T-helper 9 cell (primary cell): ENCODE data around the gene SMIM14.
"Not testable (repeated sequence)": the region's sequence is repeated elsewhere in the genome, so short reads cannot be mapped to it uniquely, and the experiment has no call there.

Experiments used
- DNase-seq: peaks from one replicate; pipeline ENCODE4 v3.0.0-alpha.2; 2020

Gene SMIM14

DNA sequence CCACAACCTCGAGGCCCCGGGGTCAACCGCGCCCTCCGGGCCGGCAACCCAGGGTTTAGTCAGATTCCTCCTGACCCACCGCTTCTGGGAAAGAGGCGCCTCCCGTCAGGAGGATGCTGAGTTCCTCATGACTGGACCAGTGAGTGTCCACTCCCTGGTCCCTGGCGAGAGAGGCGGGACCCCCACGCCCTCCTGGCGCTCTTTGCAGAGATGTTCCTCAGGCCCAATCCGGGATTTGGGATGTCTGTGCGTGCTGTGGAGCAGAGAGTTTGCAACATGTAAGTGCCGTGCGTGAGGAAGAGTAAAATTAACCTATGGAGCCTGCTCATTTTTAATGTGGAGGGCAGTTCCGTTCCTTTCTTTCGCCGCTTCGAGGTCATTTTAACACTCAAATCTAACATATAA lies 110.6 kb downstream of the SMIM14 start:
- DNase-seq: no peak

DNA sequence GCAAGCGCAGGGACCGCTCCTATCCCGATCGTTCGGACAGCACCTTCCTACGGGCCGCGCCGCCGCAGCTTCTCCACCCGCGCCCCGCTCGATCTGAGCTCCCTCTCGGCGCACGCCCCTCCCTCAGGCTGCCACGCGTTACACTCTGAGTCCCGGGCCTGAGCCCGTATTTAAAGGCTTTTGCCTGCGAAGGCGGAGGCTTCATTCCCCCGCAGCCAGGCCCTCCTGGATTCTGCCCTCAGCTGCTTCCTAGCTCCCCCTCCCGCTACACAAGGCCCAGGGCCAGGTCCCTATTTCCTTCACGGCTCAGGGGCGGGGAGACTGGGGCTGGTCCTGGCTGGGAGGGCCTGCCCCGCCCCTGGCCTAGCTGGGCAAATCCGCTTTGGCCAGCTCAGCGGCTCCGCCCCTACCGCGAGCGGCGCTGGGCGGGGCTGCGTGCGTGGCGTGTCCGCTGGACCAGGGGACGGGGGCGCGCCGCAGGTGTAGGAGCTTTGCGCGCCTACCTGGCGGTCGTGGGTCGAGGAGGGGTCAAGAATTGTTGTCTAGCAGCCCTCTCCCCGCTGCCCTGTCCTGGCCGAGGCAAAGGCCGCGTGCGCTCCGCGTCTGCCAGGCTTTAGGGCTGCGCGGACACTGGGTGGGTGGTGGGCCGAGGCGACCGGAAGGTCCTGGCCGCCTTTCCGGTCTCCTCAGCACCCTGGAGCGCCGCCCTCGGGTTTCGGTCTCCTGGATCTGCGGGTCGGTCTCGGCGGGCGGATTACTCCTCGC lies 111.2 kb downstream of the SMIM14 start, which contains the start of gene UGDH:
TSS of gene UGDH (minus strand) at position 144 of the 765 bp plus-strand sequence. CDS start 5,927 bp downstream, outside the sequence.
- peak; percentile 85 for DNase-seq

DNA sequence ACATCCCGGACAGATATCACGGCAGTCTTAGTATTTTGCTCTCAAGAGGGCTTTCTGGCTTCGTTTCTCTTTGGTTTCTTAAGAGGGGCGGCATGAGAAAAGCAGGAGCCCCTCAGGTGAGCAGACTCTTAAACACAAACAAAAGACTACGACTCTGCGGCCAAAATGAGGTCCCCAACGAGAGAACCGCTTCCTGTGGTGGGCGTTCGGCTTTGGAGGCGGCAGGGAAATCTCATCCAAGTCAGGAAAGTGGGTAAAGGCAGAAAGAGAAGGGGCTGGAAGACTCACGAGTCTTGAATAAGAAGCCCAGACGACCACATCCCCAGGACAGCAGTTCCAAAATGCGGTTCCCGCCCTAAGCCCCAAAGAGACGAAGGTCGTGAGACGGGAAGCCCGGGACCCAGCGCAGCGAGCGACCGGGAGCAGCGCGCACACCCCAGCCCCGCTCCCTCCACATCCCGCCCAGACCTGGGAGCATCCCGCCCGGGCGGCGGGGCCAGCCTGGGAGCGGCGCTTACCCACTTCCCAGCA lies 111.8 kb downstream of the SMIM14 start:
- peak; percentile 10 for DNase-seq

DNA sequence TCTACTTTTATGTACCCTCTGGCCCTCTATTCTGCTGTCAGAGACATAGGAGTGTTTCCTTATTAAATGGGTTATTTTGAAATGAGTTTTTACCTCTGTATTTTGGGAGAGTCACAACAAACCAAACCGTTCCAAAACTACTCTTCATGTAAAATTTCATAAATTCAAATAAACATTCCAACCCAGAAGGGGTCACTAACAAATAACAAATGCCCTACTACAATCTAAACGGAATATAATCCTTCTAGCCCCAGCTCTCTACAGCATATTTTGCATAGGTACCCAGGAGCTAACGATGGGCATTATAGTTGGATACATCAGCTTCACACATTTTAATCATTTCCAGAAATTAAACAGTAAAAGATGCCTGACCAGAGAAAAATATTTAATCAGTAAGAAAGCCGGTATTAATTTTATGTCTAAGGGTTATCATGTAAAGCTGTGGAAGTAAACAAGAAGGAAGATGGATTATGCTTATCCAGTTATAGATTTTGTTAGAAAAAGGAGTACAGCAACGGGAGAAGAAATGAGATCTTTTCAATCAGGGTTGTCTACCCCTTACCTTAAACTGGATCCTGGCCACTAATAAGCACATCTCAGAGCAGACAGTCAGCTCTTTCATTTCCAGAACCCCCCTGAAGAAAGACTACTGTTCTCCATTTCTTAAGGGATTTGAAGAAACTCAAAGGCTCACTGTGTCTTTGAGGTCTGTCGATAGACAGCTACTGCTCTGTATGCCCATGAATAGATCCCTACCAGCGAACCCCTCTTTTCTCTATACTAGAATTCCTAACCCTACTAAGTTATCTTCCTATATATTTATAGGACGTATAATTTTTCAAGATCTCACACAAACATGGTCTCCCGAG lies 112.6 kb downstream of the SMIM14 start:
- DNase-seq: no peak

DNA sequence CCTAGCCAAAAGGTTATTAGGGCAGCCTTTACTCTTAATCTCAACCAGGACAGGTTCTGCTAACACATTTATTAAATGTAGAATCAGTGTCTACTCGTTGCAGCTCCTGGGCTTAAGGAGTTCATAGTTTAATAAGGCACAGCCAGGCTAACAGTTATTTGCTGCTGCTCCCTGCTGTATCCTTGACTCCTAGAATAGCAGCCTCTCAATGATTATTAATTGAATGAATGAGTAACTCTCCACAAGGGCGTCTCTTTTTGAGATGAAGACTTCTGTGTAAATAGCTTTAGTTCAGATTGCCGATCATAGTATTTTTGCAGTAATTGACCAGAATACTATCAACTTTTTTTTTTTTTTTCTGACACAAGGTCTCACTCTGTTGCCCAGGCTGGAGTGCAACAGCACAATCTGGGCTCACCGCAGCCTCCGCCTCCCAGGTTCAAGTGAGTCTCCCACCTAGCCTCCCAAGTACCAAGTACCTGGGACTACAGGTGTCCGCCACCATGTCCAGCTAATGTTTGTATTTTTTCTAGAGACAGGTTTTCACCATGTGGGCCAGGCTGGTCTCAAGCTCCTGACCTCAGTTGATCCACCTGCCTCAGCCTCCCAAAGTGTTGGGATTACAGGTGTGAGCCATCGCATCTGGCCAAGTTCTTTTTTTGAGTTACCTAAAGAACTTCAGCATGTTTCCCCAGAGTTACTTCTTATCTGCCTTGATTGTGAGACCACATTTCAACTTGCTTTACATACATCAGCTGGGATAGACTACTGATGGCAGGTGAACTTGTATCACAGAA lies 114.3 kb downstream of the SMIM14 start:
- DNase-seq: no peak

DNA sequence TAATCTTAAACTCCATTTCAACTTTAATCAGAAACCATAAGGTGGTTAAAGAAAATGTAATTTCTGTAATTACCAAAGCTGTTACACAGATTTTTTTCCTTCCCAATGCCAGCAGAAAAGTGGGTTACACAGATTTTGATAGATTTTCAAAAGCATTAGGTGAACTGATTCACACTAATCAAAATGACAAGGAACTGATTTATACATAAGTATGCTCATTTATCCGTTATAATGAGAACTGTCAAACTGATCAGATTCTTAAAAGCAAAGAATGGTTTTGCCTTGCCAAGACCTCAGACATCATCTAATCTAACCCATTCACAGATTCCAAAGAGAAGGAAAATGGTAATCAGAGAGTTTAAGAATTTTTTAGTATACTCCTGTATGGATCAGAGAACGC lies 116.6 kb downstream of the SMIM14 start:
- no peak for DNase-seq

DNA sequence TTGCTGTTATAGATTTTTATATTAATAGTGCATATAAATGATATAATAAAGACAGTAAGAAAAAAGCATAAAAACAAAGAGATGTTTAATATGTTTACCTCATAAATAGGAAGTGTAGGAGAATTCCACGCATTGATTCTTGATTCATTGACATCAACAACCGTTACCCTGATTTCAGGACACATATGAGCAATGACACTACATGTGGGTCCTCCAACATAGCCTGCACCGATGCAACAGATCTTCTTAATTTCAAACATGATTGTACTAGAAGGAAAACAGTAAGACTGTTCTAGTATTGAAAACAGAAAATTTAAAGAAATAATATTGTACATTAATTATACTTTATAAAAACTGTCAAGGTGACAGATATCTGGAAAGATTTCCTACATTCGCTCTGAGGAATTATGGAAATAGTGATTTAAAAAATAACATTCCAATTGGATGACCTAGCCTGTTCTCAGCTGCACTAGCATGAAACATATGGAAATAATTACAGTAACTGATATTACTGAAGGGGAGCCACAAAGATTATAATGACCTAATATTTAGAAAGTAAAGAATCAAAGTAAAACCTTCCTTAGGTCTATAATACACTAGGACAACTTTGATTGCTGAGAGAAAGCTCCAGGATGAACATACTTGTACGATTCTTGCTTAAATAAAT lies 117.3 kb downstream of the SMIM14 start:
- no peak for DNase-seq

DNA sequence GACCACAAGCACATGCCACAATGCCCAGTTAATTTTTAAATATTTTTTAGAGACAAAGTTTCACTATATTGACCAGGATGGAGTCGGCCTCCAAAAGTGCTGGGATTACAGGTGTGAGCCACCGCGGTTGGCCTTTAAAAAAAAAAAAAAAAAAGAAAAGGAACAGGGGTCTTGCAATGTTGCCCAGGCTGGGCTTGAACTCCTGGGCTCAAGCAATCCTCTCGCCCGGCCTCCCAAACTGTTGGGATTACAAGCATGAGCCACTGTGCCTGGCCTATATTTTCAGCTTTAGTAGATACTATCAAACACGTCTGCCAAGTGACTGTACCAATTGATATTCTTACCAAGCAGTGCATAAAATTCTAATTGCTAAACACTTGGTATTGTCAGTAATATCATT lies 120.2 kb downstream of the SMIM14 start:
- no peak for DNase-seq

DNA sequence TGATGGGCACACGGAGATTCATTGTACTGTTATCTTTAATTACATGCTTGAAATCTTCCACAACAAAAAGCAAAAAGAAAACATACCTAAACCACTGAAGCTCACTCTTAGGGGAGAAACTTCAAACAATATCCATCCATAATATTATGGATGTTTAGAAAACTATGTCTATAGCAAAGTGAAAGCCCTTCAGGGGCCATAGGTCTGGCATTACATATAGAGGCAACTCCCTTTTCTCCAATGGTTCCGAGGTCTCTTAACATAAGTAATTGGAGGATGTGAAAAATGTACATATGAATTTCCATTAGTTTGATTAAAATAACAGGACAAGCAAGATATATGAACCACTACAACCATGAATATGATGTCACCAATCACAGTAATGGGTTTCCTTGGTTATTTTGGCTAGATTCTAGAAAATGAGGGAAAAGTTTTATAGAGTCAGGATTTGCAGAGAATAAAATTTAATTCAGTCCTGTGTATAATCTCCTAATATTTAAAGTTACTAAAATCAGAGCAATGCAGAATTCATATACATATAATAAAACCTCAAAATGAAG lies 122.2 kb downstream of the SMIM14 start:
- DNase-seq: no peak

DNA sequence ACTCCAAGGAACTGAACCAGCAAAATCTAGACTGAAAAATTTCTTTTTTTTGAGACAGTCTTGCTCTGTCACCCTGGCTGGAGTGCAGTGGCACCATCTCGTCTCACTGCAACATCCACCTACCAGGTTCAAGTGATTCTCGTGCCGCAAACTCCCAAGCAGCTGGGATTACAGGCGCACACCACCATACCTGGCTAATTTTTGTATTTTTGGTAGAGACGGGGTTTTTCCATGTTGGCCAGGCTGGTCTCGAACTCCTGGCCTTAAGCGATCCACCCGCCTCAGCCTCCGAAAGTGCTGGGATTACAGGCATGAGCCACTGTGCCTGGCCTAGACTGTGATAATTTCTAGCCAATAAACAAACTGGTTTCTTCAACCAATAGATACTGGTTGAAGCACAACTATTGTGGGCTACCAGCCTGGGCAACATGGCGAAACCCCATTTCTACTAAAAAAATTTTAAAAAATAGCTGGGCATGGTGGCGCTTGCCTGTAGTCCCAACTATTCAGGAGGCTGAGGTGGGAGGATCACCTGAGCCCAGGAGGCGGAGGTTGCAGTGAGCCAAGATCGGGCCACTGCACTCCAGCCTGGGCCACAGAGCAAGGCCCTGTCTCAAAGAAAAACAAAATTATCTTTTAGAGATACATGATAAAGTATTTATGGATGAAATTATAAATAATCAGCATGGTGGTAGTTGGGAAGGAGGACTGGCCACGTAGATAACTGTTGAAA lies 122.8 kb downstream of the SMIM14 start:
- DNase-seq: not testable (repeated sequence)

DNA sequence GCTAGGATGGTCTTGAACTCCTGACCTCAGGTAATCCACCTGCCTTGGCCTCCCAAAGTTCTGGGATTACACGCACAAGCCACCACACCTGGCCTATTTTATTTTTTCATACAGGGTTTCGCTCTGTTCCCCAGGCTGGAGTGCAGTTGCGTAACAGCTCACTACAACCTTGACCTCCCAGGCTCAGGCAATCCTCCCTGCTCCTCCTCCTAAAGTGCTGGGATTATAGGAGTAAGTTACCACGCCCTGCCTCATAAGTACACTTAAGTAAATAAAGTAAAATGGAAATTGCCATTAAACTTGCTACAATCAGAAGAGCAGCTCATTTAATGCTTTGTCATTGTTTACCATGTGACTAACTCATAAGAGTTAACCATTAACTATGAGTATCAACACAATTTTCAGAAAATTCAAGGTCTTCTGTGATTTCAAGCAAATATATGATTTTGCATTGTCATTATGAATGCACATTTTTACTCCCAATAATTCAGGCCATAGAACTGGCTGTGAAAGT lies 123.7 kb downstream of the SMIM14 start:
- DNase-seq: no peak

DNA sequence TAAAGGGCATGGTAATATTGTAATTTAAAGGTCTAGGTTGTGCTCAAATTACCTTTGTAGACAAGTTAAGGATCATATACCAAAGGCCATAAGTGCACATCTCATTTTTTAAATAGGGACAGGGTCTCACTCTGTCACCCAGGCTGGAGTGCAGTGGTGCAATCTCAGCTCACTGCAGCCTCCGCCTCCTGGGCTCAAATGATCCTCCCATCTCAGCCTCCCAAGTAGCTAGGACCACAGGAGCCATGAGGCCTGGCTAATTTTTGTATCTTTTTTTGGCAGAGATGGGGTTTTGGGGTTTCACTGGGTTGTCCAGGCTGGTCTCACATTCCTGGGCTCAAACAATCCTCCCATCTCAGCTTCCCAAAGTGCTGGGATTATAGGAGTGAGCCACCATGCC lies 124.4 kb downstream of the SMIM14 start:
- DNase-seq: not testable (repeated sequence)

DNA sequence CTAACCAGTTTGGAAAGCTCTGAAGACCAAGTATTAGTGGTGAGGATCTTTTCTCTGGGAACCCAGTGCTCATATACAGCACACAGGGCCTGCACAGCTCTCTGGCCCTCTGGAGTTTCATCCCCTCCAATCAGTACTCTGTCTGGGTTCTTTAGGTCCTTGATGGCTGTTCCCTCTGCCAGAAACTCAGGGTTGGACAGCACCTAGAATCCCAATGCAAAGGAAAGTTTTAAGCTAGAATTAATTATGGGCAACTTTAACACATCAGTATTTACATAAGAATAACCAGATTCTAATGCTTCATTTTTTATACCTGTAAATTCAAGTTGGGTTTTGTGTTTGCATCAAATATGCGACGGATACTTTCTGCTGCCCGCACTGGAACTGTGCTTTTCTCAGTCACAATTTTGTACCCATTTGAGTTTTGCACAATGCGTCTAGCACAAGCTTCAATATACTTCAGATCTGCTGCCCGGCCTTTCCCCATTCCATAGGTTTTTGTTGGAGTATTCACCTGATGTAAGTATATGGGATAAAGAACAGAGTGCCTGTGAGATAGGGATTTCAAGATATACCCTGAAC lies 128.2 kb downstream of the SMIM14 start:
- DNase-seq: no peak

DNA sequence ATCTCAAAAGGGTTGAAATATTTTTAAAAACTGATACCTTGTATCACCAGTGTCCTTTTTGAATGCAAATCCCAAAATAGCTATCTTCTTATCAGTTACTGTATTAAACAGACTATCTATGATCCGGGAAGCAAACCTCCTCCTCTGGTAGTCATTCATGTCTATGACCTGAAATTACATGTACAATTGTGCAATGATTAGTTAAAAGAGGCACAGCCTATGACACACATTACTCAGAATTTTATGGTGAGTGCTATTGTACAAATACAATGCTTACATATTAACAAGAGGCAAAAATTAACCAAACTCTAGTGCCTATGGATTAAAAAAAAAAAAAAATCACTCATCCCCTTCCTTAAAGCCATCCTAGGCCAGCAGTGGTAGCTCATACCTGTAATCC lies 133.1 kb downstream of the SMIM14 start:
- DNase-seq: no peak

DNA sequence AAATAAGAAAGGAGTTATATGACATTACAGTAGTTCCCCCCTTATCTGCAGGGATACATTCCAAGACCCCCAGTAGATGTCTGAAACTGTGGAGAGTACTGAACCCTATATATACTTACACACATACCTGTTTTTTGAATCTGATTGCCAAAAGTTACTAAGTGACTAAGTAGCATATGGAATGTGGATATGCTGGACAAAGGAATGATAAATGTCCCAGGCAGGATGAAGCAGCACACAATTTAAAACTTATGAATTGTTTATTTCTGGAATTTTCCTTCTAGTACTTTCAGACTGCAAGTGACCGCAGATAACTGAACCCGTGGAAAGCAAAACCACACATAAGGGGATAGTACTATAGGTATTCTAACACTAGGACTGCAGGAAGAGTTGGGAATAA lies 134.1 kb downstream of the SMIM14 start:
- no peak for DNase-seq

DNA sequence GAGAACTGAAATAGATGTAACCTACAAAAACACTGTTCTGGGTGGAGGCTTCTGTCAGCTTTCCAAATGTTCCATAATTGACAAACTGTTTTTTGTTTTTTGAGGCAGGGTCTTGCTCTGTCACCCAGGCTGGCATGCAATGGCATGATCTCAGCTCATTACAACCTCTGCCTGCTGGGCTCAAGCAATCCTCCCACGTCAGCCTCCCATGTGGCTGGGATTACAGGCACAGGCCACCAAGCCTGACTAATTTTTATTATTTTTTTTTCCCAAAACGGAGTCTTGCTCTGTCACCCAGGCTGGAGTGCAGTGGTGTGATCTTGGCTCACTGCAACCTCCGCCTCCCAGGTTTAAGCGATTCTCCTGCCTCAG lies 136.0 kb downstream of the SMIM14 start:
- DNase-seq: not testable (repeated sequence)

DNA sequence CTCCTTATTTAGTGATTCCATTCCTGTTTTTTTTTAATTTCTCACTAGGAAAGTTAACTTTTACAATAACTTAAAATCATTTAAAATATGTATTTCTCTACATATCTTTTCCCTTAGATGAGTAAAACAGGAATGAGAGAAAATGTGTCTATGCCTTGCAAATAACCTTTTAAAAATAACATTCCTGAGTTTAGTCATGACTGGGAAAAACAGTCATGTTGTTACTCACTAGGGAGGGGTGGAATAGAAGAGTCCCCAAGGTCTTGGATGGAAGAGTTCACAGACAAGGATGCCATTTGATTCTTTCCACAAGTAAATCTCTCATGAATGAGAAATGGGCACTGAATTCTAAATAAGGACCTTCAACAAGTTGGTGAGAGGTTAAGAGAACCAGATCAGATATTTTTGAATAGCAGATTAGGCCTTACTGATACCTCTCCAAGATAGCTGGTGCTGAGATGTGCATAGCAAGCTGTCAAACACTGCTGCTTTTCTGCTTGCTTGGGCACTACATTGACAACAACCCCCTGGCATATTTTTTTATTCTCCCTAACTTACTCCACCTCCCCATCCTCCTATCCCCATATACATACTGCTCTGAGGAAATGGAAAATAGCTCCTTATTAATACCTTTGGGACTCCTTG lies 136.5 kb downstream of the SMIM14 start:
- no peak for DNase-seq

DNA sequence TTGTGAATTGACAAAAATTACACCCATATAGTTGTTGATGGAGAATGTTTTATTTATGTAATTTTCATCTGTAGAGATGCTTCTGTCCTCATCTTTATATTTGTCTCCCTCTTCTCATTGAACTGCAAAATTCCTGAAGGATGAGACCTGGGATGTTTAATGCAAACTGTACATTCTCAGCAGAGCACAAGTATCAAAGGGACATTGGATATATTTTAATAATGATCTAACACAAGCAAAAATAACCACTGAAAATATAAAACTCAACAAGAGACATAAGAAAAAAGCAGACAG lies 140.0 kb downstream of the SMIM14 start:
- DNase-seq: no peak

DNA sequence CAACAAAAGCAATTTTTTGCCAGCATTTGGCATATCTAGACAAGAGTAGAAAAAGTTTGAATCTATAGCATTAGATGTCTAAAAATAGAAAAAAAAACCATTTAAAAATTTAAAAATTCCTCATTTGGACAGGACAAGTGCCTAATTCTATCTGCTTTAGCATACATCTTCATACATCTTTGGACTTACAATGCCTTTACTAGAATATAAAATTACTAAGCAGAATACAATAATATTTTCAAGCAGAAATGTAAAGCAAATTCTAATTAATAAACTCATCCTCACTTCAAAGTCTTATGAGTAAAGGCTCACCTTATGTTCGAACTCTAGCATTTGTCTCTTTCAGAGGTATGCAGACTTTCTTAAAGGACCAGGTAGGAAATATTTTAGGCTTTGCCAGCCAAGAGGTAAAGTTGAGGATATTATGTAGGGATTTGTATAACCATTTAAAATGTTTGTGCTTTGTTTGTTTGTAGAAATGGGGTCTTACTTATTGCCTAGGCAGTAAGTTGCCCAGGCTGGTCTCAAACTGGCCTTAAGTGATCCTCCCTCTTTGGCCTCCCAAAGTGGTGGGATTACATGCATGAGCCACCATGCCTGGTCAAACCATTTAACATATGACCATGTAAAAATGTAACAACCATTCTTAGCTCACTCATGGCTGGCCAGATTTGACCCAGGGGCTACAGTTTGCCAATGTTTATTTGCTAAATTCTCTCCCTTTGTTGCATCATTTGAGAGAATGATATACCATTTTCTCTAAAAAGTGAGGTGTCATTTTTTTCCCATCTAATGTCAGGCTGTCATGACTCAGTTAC lies 140.5 kb downstream of the SMIM14 start:
- no peak for DNase-seq
